SK-N-SH (cell line): ENCODE measurements around the gene MAP3K9. TPM values are rescaled to one million over a fixed set of nuclear protein-coding genes. Genes with fewer than 3 reads are reported as not detected.

Experiments used
- CTCF ChIA-PET: fragments of 300-600, 350-600 bp; formaldehyde crosslinking; extraction: SDS; loops from one replicate; lab custom pipeline; 2021; lab: Yijun Ruan, JAX
- POLR2A ChIA-PET: fragments of 350-600 bp; sonication (Branson Sonifier 250); formaldehyde crosslinking; extraction: SDS; loops from one replicate; lab custom pipeline; 2020; ENCODE audit warnings: antibody characterized with exemption, inconsistent platforms; lab: Yijun Ruan, JAX
- DNase-seq: peaks from one replicate; pipeline ENCODE4 v3.0.0; 2012
- H2AFZ ChIP-seq: fragments of 200-600 bp; sonication (generic); 2 replicates; pipeline ENCODE4 v1.8.1; 2016; ENCODE audit warnings: antibody characterized with exemption, mild to moderate bottlenecking, low read depth
- H3F3A ChIP-seq: fragments of 200-600 bp; sonication (generic); replicated peaks from 2 replicates; pipeline ENCODE3; 2016; ENCODE audit warnings: antibody characterized with exemption, mild to moderate bottlenecking; ENCODE audit not compliant: insufficient read depth
- H3K27ac ChIP-seq, 2 experiments: fragments of 200-500 bp in 1 of 2; fragments of 200-600 bp in 1 of 2; sonication (Bioruptor generic) in 1 of 2; sonication (generic), shearing (Covaris generic) in 1 of 2; 2 replicates each; pipeline versions ENCODE4 v1.5.1 to v1.6.1; 2014 to 2016; ENCODE audit warnings: low read depth in 2 of 2, inconsistent platforms in 1 of 2, low read length in 1 of 2, mild to moderate bottlenecking in 1 of 2, mixed read lengths in 1 of 2
- H3K27me3 ChIP-seq: fragments of 200-600 bp; sonication (generic), shearing (Covaris generic); 2 replicates; pipeline ENCODE4 v1.6.1; 2016; ENCODE audit warnings: mixed run types; ENCODE audit not compliant: insufficient read depth
- H3K36me3 ChIP-seq, 2 experiments: fragments of 200-500 bp in 1 of 2; fragments of 200-600 bp in 1 of 2; sonication (Bioruptor generic) in 1 of 2; sonication (generic) in 1 of 2; replicated peaks in 1 of 2; 2 replicates each; pipeline versions ENCODE3 to v1.5.1; 2014 to 2016; ENCODE audit warnings: low read length in 1 of 2, mild to moderate bottlenecking in 1 of 2; ENCODE audit not compliant: insufficient read depth in 2 of 2, control insufficient read depth in 1 of 2
- H3K4me1 ChIP-seq, 2 experiments: fragments of 200-500 bp in 1 of 2; fragments of 200-600 bp in 1 of 2; sonication (Bioruptor generic) in 1 of 2; sonication (generic), shearing (Covaris generic) in 1 of 2; 2 replicates each; pipeline versions ENCODE4 v1.5.1 to v1.6.1; 2014 to 2016; ENCODE audit warnings: low read depth in 1 of 2, low read length in 1 of 2, mixed run types in 1 of 2; ENCODE audit not compliant: insufficient read depth in 2 of 2, control insufficient read depth in 1 of 2
- H3K4me2 ChIP-seq: fragments of 200-600 bp; sonication (generic), shearing (Covaris generic); 2 replicates; pipeline ENCODE4 v1.6.1; 2017; ENCODE audit warnings: mixed run types
- H3K4me3 ChIP-seq, 2 experiments: fragments of 200-500 bp in 1 of 2; fragments of 200-600 bp in 1 of 2; sonication (Bioruptor generic) in 1 of 2; sonication (generic), shearing (Covaris generic) in 1 of 2; 2 replicates each; pipeline versions ENCODE4 v1.5.1 to v1.8.1; 2014 to 2016; ENCODE audit warnings: low read depth in 2 of 2, inconsistent platforms in 1 of 2, low read length in 1 of 2, mild to moderate bottlenecking in 1 of 2, mixed read lengths in 1 of 2, moderate library complexity in 1 of 2
- H3K79me2 ChIP-seq: fragments of 200-600 bp; sonication (generic); 2 replicates; pipeline ENCODE4 v1.8.1; 2017; ENCODE audit warnings: mild to moderate bottlenecking; ENCODE audit not compliant: insufficient read depth
- H3K9ac ChIP-seq: fragments of 200-600 bp; sonication (generic); 2 replicates; pipeline ENCODE4 v1.6.1; 2017; ENCODE audit warnings: mixed run types
- H3K9me2 ChIP-seq: fragments of 200-600 bp; sonication (generic); 2 replicates; pipeline ENCODE4 v1.6.1; 2017; ENCODE audit warnings: mixed run types
- H3K9me3 ChIP-seq: fragments of 200-600 bp; sonication (generic); 2 replicates; pipeline ENCODE4 v1.6.1; 2017; ENCODE audit warnings: mixed run types, mild to moderate bottlenecking, moderate library complexity
- H4K20me1 ChIP-seq: fragments of 200-600 bp; sonication (generic); 2 replicates; pipeline ENCODE4 v1.6.1; 2017; ENCODE audit warnings: mild to moderate bottlenecking, mixed run types; ENCODE audit not compliant: insufficient read depth
- CHD2 ChIP-seq: fragments of 150-350 bp; IDR thresholded peaks from 2 replicates; pipeline ENCODE4 v1.6.1; 2018; ENCODE audit warnings: low read length; ENCODE audit not compliant: partially characterized antibody
- EP300 ChIP-seq, 2 experiments: IDR thresholded peaks; 2 replicates each; pipeline versions ENCODE4 v1.4.0 to v1.6.1; 2012; ENCODE audit warnings: borderline replicate concordance in 1 of 2, low read depth in 1 of 2, low read length in 1 of 2
- JUND ChIP-seq: IDR thresholded peaks from 2 replicates; pipeline ENCODE4 v1.4.0; 2012
- MAX ChIP-seq: IDR thresholded peaks from 2 replicates; pipeline ENCODE4 v1.4.0; 2012; ENCODE audit warnings: low read depth
- MXI1 ChIP-seq: IDR thresholded peaks from 2 replicates; pipeline ENCODE4 v1.6.1; 2012; ENCODE audit warnings: mild to moderate bottlenecking, low read depth, low read length, improper control_type of control experiment
- RCOR1 ChIP-seq: fragments of 150-350 bp; IDR thresholded peaks from 2 replicates; pipeline ENCODE4 v1.6.1; 2017; ENCODE audit warnings: antibody characterized with exemption, low read length
- REST ChIP-seq: IDR thresholded peaks from 2 replicates; pipeline ENCODE4 v1.6.1; 2012; ENCODE audit warnings: mild to moderate bottlenecking, low read depth, low read length, moderate library complexity
- SIN3A ChIP-seq: IDR thresholded peaks from 2 replicates; pipeline ENCODE4 v1.6.1; 2012; ENCODE audit warnings: low read depth, mild to moderate bottlenecking, low read length, moderate library complexity, borderline replicate concordance
- USF1 ChIP-seq: IDR thresholded peaks from 2 replicates; pipeline ENCODE4 v1.4.0; 2012; ENCODE audit warnings: low read depth, borderline replicate concordance
- WGBS: methylation state at CpG from one replicate; pipeline ENCODE4 v1.1.6; 2017; ENCODE audit warnings: low lambda C conversion rate; 5-methylcytosine and 5-hydroxymethylcytosine counted together
- polyA plus RNA-seq, 3 experiments: library from polyadenylated mRNA; depleted of rRNA; stranded (reverse); fragments of >200 nt; gene quantifications; 2 replicates each; pipeline ENCODE4 v1.2.3, GENCODE V29; 2012

The MAP3K9 gene
- polyA plus RNA-seq, 1 of the 3 experiments (the other 2 are of a cell fraction), result 2.0 TPM

- no peaks in the 10 kb centered on the region for H4K20me1 ChIP-seq
- TF ChIP-seq MXI1 (peak; percentile 32; the same call in 1 of the 2 replicates), CHD2 (no peak)
- DNase-seq, result peak; percentile 79
- H3K9ac ChIP-seq, result peak overlapping the region; percentile 69; the same call in 1 of the 2 replicates
- no peaks in the 10 kb centered on the region for H3K27me3 ChIP-seq
- H3K4me2 ChIP-seq, result peak overlapping the region; percentile 96
- peak overlapping the region; percentile 79; the same call in 1 of the 2 replicates for H2AFZ ChIP-seq
- ChIA-PET POLR2A (interaction anchor here (0.8 kb wide), 1 partner anchor 9 kb away, joined by 3 read pairs; no protein-coding TSS in a partner anchor), CTCF (interaction anchor here (0.5 to 1.7 kb wide), 7 partner anchors 11 to 228 kb away, joined by 3 to 9 read pairs (median 3); partner anchors contain the start of gene PCNX1)
- H3K36me3 ChIP-seq, result no peaks in the 10 kb centered on the region
- peak overlapping the region in 1 of 2 experiments; percentile 29; a peak in 1 of 4 replicates for H3K27ac ChIP-seq
- peaks cover 0 to 7% of the 10 kb centered on the region in 2 experiments; a peak in 2 of 4 replicates for H3K4me1 ChIP-seq
- H3K9me2 ChIP-seq, result no peaks in the 10 kb centered on the region
- WGBS, result 15% methylated on average over 26 of the region's 26 CpGs
- H3F3A ChIP-seq, result peaks cover 6% of the 10 kb centered on the region
- H3K79me2 ChIP-seq, result no peaks in the 10 kb centered on the region
- peak overlapping the region; percentile 65 to 91 for H3K4me3 ChIP-seq
- no peaks in the 10 kb centered on the region for H3K9me3 ChIP-seq
Measured at GRCh38 chr14:70822530-70823185, 13.3 kb upstream of the MAP3K9 start.

GRCh38 chr14:70821584-70822529 lies 12.5 kb upstream of the MAP3K9 start:
- peak overlapping the region in 1 of 2 experiments; percentile 29; a peak in 1 of 4 replicates for H3K27ac ChIP-seq
- no peaks in the 10 kb centered on the region for H3K36me3 ChIP-seq
- ChIA-PET CTCF (interaction anchor here (0.7 to 2.8 kb wide), 12 partner anchors 12 to 199 kb away, joined by 3 to 11 read pairs (median 4); partner anchors contain the start of genes MAP3K9 and PCNX1), POLR2A (interaction anchor here (0.9 kb wide), 1 partner anchor 13 kb away, joined by 3 read pairs; the partner anchor contains the start of gene MAP3K9)
- peak overlapping the region; percentile 65 to 91 for H3K4me3 ChIP-seq
- TF ChIP-seq MXI1 (peak; percentile 93), REST (no peak), JUND (no peak), SIN3A (0 out of 2 replicates have a peak, but pooled peaks have one; percentile 14), RCOR1 (no peak), MAX (peak; percentile 95), EP300 (IDR thresholded peaks at IDR 0.05; ENCODE audit: borderline replicate concordance in 1 of 2, low read depth in 1 of 2, low read length in 1 of 2) (no peak), USF1 (peak; percentile 65)
- no peaks in the 10 kb centered on the region for H3K27me3 ChIP-seq
- 1% methylated on average over 39 of the region's 77 CpGs for WGBS
- peak; percentile 87 for DNase-seq
- H4K20me1 ChIP-seq, result no peaks in the 10 kb centered on the region
- peaks cover 6% of the 10 kb centered on the region for H3F3A ChIP-seq
- peak overlapping the region; percentile 79 for H2AFZ ChIP-seq
- H3K79me2 ChIP-seq, result no peaks in the 10 kb centered on the region
- H3K4me1 ChIP-seq, result peaks cover 0 to 7% of the 10 kb centered on the region in 2 experiments; a peak in 2 of 4 replicates
- peak overlapping the region; percentile 96 for H3K4me2 ChIP-seq
- peak overlapping the region; percentile 69; the same call in 1 of the 2 replicates for H3K9ac ChIP-seq
- no peaks in the 10 kb centered on the region for H3K9me2 ChIP-seq
- no peaks in the 10 kb centered on the region for H3K9me3 ChIP-seq
